Measurements from ENCODE around the gene C6orf15. TPM values are rescaled to one million over a fixed set of nuclear protein-coding genes. Genes with fewer than 3 reads are reported as not detected.
A peak's percentile ranks its signal among the peaks of the same experiment; 100 is the strongest.

The C6orf15 gene
- total RNA-seq, 1 donor from 2014 or later, result not detected

DNA sequence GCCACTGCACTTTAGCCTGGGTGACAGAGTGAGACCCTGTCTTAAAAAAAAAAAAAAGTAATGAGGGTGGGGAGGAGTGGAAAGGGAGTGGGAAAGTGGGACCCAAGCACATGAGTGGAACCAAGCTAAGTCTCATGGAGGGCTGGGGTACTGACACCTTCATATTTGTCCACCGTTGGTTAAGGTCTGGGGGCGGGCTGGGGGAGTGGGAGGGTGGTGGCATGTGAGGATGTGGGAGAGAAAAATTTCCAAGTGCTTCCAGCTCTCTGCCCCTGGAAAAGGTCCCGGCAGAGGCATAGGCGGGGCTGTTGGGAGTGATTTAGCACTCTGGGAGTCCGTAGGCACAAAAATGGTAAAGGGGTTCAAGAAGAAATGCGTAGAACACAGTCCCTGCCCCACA is 20.4 kb upstream of the C6orf15 start:
- intact Hi-C loops (cut with DNase I), result no loop called here
- DNase-seq (ENCODE audit: low spot score), result no peak

GRCh38 chr6:31131595-31131994 is 19.2 kb upstream of the C6orf15 start:
- intact Hi-C loops (cut with DNase I), result no loop called here
- no peak for DNase-seq (ENCODE audit: low spot score)

DNA sequence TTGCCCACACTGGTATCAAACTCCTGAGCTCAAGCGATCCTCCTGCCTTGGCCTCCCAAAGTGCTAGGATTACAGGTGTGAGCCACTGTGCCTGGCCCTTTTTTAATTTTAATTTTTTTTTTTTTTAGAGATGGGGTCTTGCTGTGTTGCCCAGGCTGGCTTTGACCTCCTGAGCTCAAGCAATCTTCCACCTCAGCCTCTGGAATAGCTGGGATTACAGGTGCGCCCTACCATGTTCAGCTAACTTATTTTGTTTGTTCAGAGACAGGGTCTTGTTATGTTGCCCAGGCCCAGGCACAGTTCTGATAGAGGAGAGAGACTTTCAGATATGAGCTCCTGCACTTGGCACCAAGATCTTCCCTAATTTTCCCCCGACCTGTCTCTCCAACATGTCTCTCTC is 18.4 kb upstream of the C6orf15 start:
- DNase-seq (ENCODE audit: low spot score), result no peak
- intact Hi-C loops (cut with DNase I), result no loop called here

DNA sequence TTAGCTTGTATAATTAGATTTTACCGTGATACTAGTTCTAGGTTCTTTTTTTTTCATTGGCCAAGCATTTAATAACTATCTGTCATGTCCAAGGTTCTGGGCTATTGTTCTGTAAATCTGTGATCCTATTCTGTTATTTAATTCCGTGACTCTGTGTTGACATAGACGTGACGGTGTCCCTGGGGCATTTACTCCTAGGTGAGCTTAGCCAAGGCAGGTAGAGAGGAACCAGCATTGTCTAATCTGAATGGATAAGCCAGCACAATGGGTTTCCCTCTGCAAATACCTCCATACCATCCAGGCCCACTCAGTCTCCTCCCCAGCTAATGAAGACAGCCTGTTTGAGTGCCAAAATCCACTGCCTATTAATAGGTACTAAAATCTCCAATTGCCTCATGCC is 16.8 kb upstream of the C6orf15 start:
- DNase-seq (ENCODE audit: low spot score), result no peak
- intact Hi-C loops (cut with DNase I), result loop anchor here (5.0 kb wide), 1 partner anchor 37 kb away; no protein-coding TSS in a partner anchor

GRCh38 chr6:31128093-31128676 is 15.8 kb upstream of the C6orf15 start:
- intact Hi-C loops (cut with DNase I), result loop anchor here (5.0 kb wide), 1 partner anchor 36 kb away; no protein-coding TSS in a partner anchor
- no peak for DNase-seq (ENCODE audit: low spot score)

- intact Hi-C loops (cut with DNase I), result loop anchor here (5.0 kb wide), 1 partner anchor 34 kb away; no protein-coding TSS in a partner anchor
- no peak for DNase-seq (ENCODE audit: low spot score)
Measured at GRCh38 chr6:31126396-31127175, 14.2 kb upstream of the C6orf15 start.

- DNase-seq (ENCODE audit: low spot score), result no peak
- intact Hi-C loops (cut with DNase I), result loop anchor here (5.0 kb wide), 1 partner anchor 33 kb away; no protein-coding TSS in a partner anchor
Measured at GRCh38 chr6:31125586-31126363, 13.4 kb upstream of the C6orf15 start.

GRCh38 chr6:31125162-31125561 is 12.8 kb upstream of the C6orf15 start:
- no peak for DNase-seq (ENCODE audit: low spot score)
- intact Hi-C loops (cut with DNase I), result loop anchor here (5.0 kb wide), 1 partner anchor 33 kb away; no protein-coding TSS in a partner anchor

DNA sequence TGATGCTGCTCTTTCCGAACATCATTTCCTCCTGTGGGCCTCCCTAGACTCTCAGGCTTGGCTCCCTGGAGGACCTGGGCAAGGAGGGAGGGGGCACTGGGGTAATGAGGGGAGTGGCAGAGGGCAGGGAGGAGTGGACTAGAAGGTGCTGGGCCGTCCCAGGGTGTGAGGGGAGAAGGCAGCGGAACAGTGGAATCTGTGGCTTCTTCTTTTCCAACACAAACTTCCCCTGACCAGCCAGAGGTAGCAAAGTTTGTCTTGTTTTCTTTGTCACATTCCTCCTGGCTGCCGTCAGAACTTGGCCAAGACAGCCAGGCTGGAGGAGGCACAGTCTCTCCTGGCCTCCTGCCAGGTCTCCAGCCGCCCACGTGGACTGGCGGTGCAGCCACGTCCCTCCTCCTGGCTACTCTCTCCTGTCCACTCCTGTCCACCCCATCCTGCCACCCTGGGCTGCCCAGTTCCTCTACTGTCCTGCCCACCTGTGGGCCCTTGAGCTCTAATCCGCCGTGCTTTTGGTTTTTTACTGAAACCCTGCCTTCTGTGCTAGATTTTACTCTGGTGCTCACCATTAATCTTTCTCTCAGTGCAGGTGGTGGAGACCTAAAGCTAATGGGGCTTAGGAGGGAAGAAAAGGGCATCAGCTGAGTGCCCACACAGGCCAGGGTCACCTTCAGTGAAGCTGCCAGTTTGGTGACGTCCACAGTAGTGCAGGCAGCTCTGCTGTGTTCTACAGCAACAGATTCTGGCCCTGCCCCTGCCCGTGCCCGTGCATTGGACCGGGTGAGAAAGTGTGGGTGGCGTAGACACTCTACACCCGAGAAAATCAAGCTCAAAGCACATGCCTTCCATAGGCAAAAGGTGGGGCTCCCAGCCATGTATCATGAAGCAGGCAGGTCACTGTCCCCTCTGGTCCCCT is 10.7 kb upstream of the C6orf15 start:
- intact Hi-C loops (cut with DNase I), result no loop called here
- DNase-seq (ENCODE audit: low spot score), result peak; percentile 91

GRCh38 chr6:31121131-31121790 is 8.9 kb upstream of the C6orf15 start:
- peak; percentile 61 for DNase-seq (ENCODE audit: low spot score)
- intact Hi-C loops (cut with DNase I), result no loop called here

GRCh38 chr6:31120151-31120915 is 8.0 kb upstream of the C6orf15 start, which contains the start of gene CDSN:
Gene CDSN (minus strand): TSS chr6:31120446. CDS start chr6:31120419, 27 bp downstream.
- intact Hi-C loops (cut with DNase I), result no loop called here
- DNase-seq (ENCODE audit: low spot score), result peak; percentile 61

DNA sequence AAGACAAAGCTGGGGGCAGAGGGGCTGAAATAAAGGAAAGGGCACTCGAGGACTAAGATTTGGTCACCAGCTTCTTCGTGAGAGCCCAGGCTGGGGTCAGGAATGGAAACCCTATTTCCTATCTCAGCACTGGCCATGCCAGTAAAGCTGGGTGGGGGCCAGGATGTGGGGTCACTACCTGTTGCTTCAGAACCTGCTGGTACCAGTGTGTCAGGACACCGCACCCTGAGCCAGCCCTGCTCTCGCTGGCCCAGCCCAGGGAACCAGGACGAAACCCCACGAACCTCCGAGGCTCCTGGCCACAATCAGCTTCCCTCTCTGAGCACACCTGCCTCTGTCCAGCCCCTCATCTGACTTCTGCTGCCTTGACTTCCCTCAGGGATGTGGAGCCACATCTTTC is 5.8 kb upstream of the C6orf15 start:
- intact Hi-C loops (cut with DNase I), result no loop called here
- DNase-seq (ENCODE audit: low spot score), result peak; percentile 63

DNA sequence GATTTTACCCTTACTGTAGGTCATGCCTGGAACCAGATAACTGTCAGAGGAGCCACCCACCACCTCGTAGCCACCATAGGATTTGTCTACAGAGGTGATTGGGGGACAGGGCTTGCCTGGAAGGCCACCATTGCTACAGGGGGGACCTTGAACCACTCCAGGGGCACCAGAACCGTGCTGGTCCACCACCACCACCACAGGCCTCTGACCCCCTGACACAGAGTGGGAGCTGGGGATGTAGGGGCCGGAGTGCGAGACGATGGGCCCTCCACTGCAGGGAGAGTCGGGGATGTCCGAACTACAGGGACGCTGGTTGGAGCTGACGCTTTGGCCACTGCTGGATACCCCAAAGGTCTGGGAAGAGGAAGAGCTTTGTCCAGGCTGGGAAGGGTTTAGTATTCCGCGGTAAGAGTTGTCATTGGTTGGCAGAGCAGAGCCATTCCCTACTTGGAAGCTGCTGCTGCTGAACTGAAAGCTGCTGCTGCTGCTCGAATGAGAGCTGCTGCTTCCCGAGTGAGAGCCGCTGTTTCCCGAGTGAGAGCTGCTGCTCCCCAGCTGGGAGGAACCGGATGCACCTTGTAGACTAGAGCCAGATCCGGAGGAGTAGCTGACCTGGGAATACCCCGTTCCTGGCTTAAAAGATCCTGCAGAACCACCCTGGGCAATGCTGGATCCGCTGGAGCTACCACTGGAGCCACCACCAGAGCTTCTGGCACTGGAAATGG is 4.4 kb upstream of the C6orf15 start:
- intact Hi-C loops (cut with DNase I), result no loop called here
- peak; percentile 70 for DNase-seq (ENCODE audit: low spot score)

GRCh38 chr6:31115941-31116560 is 3.7 kb upstream of the C6orf15 start:
- intact Hi-C loops (cut with DNase I), result no loop called here
- peak; percentile 66 for DNase-seq (ENCODE audit: low spot score)

DNA sequence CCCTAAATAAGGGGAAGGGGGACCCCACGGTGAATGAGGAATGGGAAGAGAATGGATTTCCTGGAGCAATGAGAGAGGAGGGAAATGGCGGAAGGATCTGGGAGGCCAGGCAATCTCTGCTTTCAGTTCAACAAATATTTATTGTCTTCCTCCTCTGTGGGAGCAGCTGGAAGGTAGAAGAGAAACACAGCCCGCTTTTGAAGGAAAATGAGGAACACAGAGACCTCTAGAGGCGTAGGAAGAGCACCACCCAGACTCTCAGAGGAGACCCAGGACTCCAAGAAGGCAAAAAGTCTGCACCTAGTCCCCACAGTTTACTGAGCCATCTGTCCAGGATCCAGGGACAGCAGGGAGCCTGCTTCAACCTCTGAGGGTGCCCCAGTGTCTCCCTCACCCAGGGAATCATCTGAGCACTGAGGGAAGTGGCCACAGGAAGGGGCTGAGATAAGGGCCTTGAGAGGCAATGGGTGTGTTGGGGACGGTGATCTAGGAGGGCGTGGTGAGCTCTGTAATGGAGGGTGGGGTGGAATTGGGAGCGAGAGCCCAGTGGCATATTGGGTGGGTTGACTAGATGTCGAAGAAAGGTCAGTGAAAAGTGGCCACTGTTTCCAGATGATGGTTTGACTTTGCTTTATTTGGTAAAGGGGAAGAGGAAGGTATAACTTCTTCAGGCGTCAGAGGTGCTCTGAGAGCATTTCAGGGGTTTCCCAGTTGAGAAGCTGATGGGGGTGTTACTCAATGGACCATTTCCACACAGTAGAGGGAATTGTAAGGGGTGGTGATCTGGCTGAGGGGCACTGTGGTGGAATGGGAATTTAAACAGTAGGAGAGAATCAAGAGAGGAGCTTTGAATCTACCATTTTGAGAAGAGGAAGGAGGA is 2.8 kb upstream of the C6orf15 start:
- intact Hi-C loops (cut with DNase I), result no loop called here
- DNase-seq (ENCODE audit: low spot score), result peak; percentile 54

DNA sequence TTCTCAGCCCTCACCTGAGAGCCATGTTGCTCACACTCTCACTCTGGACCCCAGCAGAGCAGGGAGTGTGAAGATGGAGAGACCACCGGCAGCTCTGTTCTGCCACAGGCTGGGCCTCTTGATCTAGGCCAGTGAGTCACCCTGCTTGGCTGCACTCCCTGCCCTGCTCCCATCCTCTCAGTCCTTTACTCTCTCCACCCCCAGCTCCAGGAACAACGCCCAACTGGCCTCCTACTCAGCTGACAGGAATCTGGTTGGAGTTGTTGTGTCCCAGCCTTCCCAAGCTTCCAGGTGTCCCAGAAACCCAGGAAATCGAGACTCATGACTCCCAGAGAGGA is 2.1 kb upstream of the C6orf15 start, which contains the start of gene PSORS1C1:
Gene PSORS1C1 (plus strand): TSS at position 260 of the 338 bp plus-strand sequence. CDS start 14,833 bp downstream, outside the sequence.
- peak; percentile 91 for DNase-seq (ENCODE audit: low spot score)
- intact Hi-C loops (cut with DNase I), result no loop called here
